ENCODE measurements around the gene SH3BP4.
"Not testable (repeated sequence)": the region's sequence is repeated elsewhere in the genome, so short reads cannot be mapped to it uniquely, and the experiment has no call there.

The SH3BP4 gene

GRCh38 chr2:235008584-235009044 is 56.8 kb downstream of the SH3BP4 start:
- Histone ChIP-seq H3K36me3 (ENCODE audit: control insufficient read depth, insufficient read depth, low read length) (peaks cover 90% of the 10 kb centered on the region), H3K9me3 (ENCODE audit: control insufficient read depth, low read length) (no peaks in the 10 kb centered on the region), H3K27ac (ENCODE audit: low read depth, low read length, severe bottlenecking) (no peak overlapping the region), H3K4me3 (ENCODE audit: extremely low read depth, insufficient read depth, low read length, poor library complexity, severe bottlenecking) (no peak overlapping the region), H3K4me1 (ENCODE audit: control insufficient read depth, insufficient read depth, low read length, poor library complexity, severe bottlenecking) (peaks cover 69% of the 10 kb centered on the region)
- WGBS, 2 experiments (ENCODE audit: insufficient coverage in 2 of 2) = 83 to 97% methylated on average over 3 to 4 of the region's 6 CpGs

- Histone ChIP-seq H3K4me1 (ENCODE audit: control insufficient read depth, insufficient read depth, low read length, poor library complexity, severe bottlenecking) (peaks cover 69% of the 10 kb centered on the region), H3K4me3 (ENCODE audit: extremely low read depth, insufficient read depth, low read length, poor library complexity, severe bottlenecking) (no peak overlapping the region), H3K9me3 (ENCODE audit: control insufficient read depth, low read length) (peaks cover 1% of the 10 kb centered on the region), H3K27ac (ENCODE audit: low read depth, low read length, severe bottlenecking) (no peak overlapping the region), H3K36me3 (ENCODE audit: control insufficient read depth, insufficient read depth, low read length) (peaks cover 90% of the 10 kb centered on the region)
- WGBS, 2 experiments (ENCODE audit: insufficient coverage in 2 of 2) = 88 to 89% methylated on average over 3 of the region's 6 CpGs
Observed at GRCh38 chr2:235009081-235009480, 57.3 kb downstream of the SH3BP4 start.

GRCh38 chr2:235010117-235010714 is 58.4 kb downstream of the SH3BP4 start:
- Histone ChIP-seq H3K4me3 (ENCODE audit: extremely low read depth, insufficient read depth, low read length, poor library complexity, severe bottlenecking) (no peak overlapping the region), H3K9me3 (ENCODE audit: control insufficient read depth, low read length) (peaks cover 13% of the 10 kb centered on the region), H3K36me3 (ENCODE audit: control insufficient read depth, insufficient read depth, low read length) (peaks cover 90% of the 10 kb centered on the region), H3K4me1 (ENCODE audit: control insufficient read depth, insufficient read depth, low read length, poor library complexity, severe bottlenecking) (peaks cover 65% of the 10 kb centered on the region), H3K27ac (ENCODE audit: low read depth, low read length, severe bottlenecking) (no peak overlapping the region)
- WGBS, 2 experiments (ENCODE audit: insufficient coverage in 2 of 2) = 90 to 100% methylated on average over 3 to 6 of the region's 6 CpGs

GRCh38 chr2:235011607-235011928 is 59.8 kb downstream of the SH3BP4 start:
- Histone ChIP-seq H3K4me1 (ENCODE audit: control insufficient read depth, insufficient read depth, low read length, poor library complexity, severe bottlenecking) (peaks cover 52% of the 10 kb centered on the region), H3K27ac (ENCODE audit: low read depth, low read length, severe bottlenecking) (peak overlapping the region; percentile 36), H3K36me3 (ENCODE audit: control insufficient read depth, insufficient read depth, low read length) (peaks cover 97% of the 10 kb centered on the region), H3K4me3 (ENCODE audit: extremely low read depth, insufficient read depth, low read length, poor library complexity, severe bottlenecking) (no peak overlapping the region), H3K9me3 (ENCODE audit: control insufficient read depth, low read length) (peaks cover 18% of the 10 kb centered on the region)
- WGBS, 2 experiments (ENCODE audit: insufficient coverage in 2 of 2) = 24 to 94% methylated on average over 2 of the region's 5 CpGs

- Histone ChIP-seq H3K4me3 (ENCODE audit: extremely low read depth, insufficient read depth, low read length, poor library complexity, severe bottlenecking) (no peak overlapping the region), H3K9me3 (ENCODE audit: control insufficient read depth, low read length) (peaks cover 18% of the 10 kb centered on the region), H3K27ac (ENCODE audit: low read depth, low read length, severe bottlenecking) (no peak overlapping the region), H3K4me1 (ENCODE audit: control insufficient read depth, insufficient read depth, low read length, poor library complexity, severe bottlenecking) (peaks cover 50% of the 10 kb centered on the region), H3K36me3 (ENCODE audit: control insufficient read depth, insufficient read depth, low read length) (peaks cover 97% of the 10 kb centered on the region)
- 90 to 94% methylated on average over 12 to 14 of the region's 15 CpGs for WGBS, 2 experiments (ENCODE audit: insufficient coverage in 2 of 2)
Observed at GRCh38 chr2:235011929-235012631, 60.3 kb downstream of the SH3BP4 start.

- 100% methylated on average over 2 to 3 of the region's 4 CpGs for WGBS, 2 experiments (ENCODE audit: insufficient coverage in 2 of 2)
- Histone ChIP-seq H3K36me3 (ENCODE audit: control insufficient read depth, insufficient read depth, low read length) (peaks cover 96% of the 10 kb centered on the region), H3K4me3 (ENCODE audit: extremely low read depth, insufficient read depth, low read length, poor library complexity, severe bottlenecking) (no peak overlapping the region), H3K4me1 (ENCODE audit: control insufficient read depth, insufficient read depth, low read length, poor library complexity, severe bottlenecking) (peaks cover 6% of the 10 kb centered on the region), H3K27ac (ENCODE audit: low read depth, low read length, severe bottlenecking) (no peak overlapping the region), H3K9me3 (ENCODE audit: control insufficient read depth, low read length) (peaks cover 18% of the 10 kb centered on the region)
Observed at GRCh38 chr2:235017441-235017840, 65.6 kb downstream of the SH3BP4 start.

GRCh38 chr2:235018838-235019237 is 67.0 kb downstream of the SH3BP4 start:
- peaks cover 2% of the 10 kb centered on the region for H3K4me1 ChIP-seq (ENCODE audit: control insufficient read depth, insufficient read depth, low read length, poor library complexity, severe bottlenecking)
- no peak overlapping the region for H3K27ac ChIP-seq (ENCODE audit: low read depth, low read length, severe bottlenecking)
- H3K4me3 ChIP-seq (ENCODE audit: extremely low read depth, insufficient read depth, low read length, poor library complexity, severe bottlenecking) = no peak overlapping the region
- H3K36me3 ChIP-seq (ENCODE audit: control insufficient read depth, insufficient read depth, low read length) = peaks cover 93% of the 10 kb centered on the region
- WGBS, 2 experiments (ENCODE audit: insufficient coverage in 2 of 2) = 91 to 98% methylated on average over 5 to 6 of the region's 6 CpGs
- H3K9me3 ChIP-seq (ENCODE audit: control insufficient read depth, low read length) = peaks cover 18% of the 10 kb centered on the region

- WGBS, 2 experiments (ENCODE audit: insufficient coverage in 2 of 2) = 93 to 100% methylated on average over 4 of the region's 4 CpGs
- not testable (repeated sequence) for H3K4me3 ChIP-seq (ENCODE audit: extremely low read depth, insufficient read depth, low read length, poor library complexity, severe bottlenecking); H3K9me3 ChIP-seq (ENCODE audit: control insufficient read depth, low read length); H3K27ac ChIP-seq (ENCODE audit: low read depth, low read length, severe bottlenecking)
- Histone ChIP-seq H3K4me1 (ENCODE audit: control insufficient read depth, insufficient read depth, low read length, poor library complexity, severe bottlenecking) (peaks cover 15% of the 10 kb centered on the region), H3K36me3 (ENCODE audit: control insufficient read depth, insufficient read depth, low read length) (peaks cover 80% of the 10 kb centered on the region)
Observed at GRCh38 chr2:235020141-235020540, 68.3 kb downstream of the SH3BP4 start.

- Histone ChIP-seq H3K36me3 (ENCODE audit: control insufficient read depth, insufficient read depth, low read length) (peaks cover 76% of the 10 kb centered on the region), H3K9me3 (ENCODE audit: control insufficient read depth, low read length) (no peaks in the 10 kb centered on the region), H3K4me3 (ENCODE audit: extremely low read depth, insufficient read depth, low read length, poor library complexity, severe bottlenecking) (no peak overlapping the region), H3K27ac (ENCODE audit: low read depth, low read length, severe bottlenecking) (no peak overlapping the region), H3K4me1 (ENCODE audit: control insufficient read depth, insufficient read depth, low read length, poor library complexity, severe bottlenecking) (peaks cover 31% of the 10 kb centered on the region)
- WGBS, 2 experiments (ENCODE audit: insufficient coverage in 2 of 2) = 100% methylated on average over 1 of the region's 2 CpGs; no CpG with 5 or more reads in 1 of the 2 experiments
Observed at GRCh38 chr2:235021752-235022151, 69.9 kb downstream of the SH3BP4 start.

GRCh38 chr2:235024191-235024860 is 72.5 kb downstream of the SH3BP4 start:
- H3K27ac ChIP-seq (ENCODE audit: low read depth, low read length, severe bottlenecking) = no peak overlapping the region
- H3K36me3 ChIP-seq (ENCODE audit: control insufficient read depth, insufficient read depth, low read length) = peaks cover 57% of the 10 kb centered on the region
- 78% methylated on average over 6 of the region's 9 CpGs for WGBS, 2 experiments (ENCODE audit: insufficient coverage in 2 of 2)
- no peak overlapping the region for H3K4me3 ChIP-seq (ENCODE audit: extremely low read depth, insufficient read depth, low read length, poor library complexity, severe bottlenecking)
- peaks cover 47% of the 10 kb centered on the region for H3K4me1 ChIP-seq (ENCODE audit: control insufficient read depth, insufficient read depth, low read length, poor library complexity, severe bottlenecking)
- no peaks in the 10 kb centered on the region for H3K9me3 ChIP-seq (ENCODE audit: control insufficient read depth, low read length)
